Activated gamma-delta T cell treated with Interleukin-2 at 50 U/mL for 16 hours (primary cell): ENCODE results near the gene PTPRD.
"Not testable (repeated sequence)": the region's sequence is repeated elsewhere in the genome, so short reads cannot be mapped to it uniquely, and the experiment has no call there.

ENCODE experiments used
- DNase-seq: peaks from one replicate; pipeline ENCODE4 v3.0.0-alpha.2; 2020

The PTPRD gene

DNA sequence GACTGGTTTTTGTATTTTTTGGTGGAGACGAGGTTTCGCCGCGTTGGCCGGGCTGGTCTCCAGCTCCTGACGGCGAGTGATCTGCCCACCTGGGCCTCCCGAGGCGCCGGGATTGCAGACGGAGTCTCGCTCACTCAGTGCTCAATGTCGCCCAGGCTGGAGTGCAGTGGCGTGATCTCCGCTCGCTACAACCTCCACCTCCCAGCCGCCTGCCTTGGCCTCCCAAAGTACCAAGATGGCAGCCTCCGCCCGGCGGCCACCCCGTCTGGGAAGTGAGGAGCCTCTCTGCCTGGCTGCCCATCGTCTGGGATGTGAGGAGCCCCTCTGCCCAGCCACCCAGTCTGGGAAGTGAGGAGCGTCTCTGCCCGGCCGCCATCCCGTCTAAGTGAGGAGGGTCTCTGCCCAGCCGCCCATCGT lies 163.6 kb downstream of the PTPRD start:
- DNase-seq: not testable (repeated sequence)

DNA sequence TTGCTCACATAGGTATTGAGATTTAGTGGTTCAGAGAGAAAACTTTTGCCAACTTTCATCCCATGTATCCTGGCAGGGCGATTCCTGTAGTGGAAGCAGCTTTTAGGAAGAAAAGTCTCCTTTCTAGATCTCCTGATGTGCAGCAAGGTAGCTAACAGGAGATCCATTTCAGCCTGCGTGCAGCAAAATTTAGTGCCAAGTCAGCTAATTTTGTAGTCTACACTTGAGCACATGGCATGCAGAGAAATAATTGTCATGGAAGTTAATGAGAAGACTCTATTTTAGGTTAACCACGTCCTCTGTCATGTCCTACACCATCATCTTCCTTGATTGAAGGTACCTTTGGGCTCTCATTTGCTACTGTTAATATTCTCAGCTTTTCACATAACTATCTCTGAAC lies 165.8 kb downstream of the PTPRD start:
- DNase-seq: no peak

DNA sequence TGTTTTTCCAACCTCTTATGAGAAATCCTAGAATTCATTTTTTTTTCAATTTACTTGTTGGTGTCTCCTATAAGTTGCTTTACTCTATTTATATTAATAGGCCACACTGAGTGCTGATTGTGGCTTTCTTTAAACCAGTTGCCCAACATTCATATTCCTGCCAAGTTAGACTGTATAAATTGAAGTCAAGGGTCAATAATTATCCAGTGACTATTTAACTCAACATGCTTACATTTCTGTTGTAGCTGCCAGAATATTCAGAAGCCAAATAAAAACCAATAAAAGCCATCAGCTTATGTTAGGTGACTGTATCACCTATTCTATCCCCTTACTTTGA lies 169.0 kb downstream of the PTPRD start:
- no peak for DNase-seq

DNA sequence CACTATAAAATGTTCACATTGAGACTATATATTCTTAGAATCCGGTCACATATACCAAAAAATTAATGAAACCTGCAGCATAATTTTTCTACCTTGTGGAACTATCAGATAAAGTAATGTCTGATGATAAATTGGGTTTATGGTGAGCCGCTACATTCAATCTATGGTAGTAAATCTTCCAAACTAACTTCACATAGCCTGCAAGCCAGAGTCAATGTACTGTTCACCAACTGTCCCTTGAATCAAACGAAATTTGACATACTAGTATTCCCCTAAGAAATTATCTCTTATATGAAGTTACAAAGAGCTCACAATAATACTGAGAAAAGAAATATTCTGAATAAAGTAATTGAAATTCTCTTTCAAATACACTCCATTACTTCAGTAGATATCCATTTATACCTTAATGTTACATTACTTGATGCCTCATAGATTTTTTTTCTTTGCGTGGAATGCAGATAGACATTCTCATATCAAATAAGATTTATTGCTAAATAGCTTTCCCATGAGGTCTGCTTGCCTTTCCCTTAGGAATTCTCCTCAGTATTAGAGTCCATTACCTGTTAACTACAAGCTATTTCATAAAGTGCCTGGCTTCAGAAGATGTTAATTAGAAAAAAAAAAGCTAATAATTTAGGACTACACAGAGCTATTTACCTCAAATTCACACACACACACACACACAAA lies 169.5 kb downstream of the PTPRD start:
- DNase-seq: no peak

DNA sequence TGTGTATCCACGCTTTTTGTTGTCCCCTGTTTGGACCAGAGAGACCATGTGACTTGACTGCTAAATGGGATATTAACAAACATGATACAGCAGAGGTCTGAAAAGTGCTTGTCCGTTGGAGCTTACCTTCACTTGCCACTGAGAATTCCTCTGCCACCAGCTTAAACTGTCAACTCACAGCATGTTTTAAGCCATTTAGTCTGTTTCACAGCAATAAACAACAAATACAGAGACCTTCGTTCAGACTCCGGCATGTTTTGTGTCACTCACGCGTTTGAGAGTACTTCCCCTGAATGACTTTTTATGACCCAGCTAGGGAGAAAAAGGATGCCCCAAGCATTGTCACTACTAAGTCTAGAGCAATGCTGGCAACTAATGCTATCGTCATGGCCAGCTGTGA lies 173.8 kb downstream of the PTPRD start:
- DNase-seq: no peak

DNA sequence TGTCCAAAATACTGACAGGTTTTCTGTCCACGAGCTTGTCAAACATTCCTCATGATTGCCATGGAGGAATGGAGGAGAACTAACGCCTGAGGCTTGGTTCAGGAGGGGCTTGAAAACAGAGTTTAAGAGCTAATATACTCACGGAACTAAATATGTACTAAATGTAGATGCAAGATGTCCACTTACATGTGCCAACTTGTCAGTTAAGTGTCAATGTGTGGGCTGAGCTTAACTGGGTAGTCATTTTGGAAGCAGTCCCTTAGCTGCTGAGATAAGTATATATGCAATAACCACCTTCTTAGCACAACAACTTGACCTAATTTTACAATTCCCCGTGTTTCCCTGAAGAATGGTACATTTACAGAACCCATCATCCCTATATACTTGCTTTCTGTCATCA lies 176.0 kb downstream of the PTPRD start:
- no peak for DNase-seq

DNA sequence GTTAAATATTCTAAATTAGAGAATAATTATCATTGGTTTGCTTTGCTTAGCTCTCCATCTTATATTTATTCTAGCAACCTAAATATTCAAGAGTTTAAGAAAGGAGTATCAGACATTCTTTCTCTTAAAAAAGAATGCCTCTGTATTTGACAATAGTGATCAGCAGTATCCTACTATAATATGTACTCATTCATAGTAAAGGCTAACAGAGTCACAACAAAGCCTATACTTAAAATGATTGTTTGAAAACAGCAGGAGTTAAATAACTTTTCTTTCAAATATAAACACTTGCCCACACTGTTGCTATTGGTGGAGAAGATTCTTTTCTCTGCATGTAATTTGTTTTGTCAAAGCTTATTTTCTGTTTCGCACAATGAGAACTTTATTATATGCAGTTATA lies 178.4 kb downstream of the PTPRD start:
- no peak for DNase-seq

DNA sequence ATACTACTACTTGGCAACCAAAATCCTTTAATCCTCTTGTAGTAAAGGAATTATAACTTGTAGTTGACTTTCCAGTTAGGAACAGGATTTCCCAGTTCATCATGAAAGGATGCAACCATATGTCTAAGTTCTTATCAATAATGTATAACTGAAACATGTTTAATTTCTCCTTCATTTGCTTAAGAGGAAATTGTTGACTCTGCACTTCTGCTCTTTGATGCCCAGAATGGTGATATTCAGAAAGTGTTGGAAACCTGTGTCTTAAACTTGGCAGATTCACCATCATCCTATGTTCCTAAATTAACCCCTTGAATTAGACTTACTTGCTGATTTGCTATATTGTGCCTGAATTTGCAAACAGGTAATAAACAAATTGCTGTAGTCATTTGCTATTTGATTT lies 201.5 kb downstream of the PTPRD start:
- DNase-seq: no peak

DNA sequence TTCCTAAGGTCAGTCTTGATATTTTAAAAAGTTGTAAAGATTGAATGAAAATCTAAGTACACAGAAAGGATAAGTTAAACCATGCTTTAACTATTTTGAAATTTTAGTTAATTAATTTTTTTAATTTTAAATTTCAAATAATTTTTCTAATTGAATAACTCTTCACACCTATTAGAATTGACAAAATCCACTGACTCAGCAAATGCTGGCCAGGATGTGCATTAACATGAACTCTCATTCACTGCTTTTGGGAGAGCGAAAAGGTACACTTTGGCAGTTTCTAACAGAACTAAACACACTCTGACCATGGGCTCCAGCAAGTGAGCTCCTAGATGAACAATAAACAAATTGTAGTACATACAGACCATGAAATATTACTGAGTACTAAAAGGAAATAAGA lies 209.5 kb downstream of the PTPRD start:
- DNase-seq: no peak

DNA sequence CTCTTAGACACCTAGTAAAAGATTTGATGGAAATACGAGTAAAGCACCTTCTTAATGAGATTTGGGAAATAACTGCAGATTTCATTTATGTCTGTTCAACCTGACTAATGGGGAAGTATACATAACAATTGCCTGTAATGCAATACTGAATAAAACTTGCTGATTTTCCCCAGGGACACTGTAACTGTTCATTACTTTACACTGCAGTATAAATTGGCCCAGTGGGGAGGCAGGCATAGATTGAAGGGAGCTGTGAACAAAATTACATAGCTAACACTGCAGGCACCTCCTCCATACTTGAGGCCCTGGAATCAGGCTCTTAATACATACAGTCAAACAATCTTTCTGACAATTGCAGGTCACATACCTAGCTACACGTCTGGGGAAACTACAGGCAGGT lies 216.2 kb downstream of the PTPRD start:
- no peak for DNase-seq

DNA sequence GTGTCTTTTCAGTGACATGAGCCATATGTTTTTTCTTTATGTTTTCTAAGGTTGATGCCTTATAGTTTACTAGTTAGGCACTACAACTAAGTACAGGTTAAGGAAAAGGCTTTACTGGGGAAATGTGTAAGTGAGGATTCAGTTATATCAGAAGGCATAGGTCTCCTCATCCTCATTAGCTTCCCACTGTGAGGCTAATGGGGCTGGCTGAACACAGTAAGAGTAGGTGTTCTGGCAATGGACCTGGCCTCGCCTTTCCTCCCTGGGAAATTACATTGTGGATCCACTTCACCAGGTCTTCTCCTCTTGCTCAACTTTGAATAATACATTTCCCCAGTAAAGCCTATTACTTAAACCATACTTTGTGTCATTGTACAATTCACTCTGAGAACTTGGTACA lies 225.5 kb downstream of the PTPRD start:
- DNase-seq: no peak

DNA sequence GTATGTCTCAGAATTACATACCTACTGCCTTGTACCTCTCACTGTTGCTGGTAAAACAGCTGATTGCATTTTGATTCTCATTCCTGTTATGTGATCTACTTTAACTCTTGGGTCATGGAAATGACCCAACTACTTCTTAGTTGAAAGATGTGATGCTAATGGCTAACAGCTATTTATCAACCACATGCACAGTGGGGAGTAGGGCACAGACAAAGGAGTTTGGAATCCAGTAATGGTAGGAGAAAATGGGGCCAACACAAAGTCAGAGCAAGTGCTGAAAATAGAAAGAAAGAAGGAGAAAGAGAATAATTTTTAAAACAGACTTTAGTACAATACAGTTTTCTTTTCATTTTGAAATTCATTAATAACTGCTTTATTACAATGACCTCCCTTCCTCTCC lies 241.0 kb downstream of the PTPRD start:
- no peak for DNase-seq

DNA sequence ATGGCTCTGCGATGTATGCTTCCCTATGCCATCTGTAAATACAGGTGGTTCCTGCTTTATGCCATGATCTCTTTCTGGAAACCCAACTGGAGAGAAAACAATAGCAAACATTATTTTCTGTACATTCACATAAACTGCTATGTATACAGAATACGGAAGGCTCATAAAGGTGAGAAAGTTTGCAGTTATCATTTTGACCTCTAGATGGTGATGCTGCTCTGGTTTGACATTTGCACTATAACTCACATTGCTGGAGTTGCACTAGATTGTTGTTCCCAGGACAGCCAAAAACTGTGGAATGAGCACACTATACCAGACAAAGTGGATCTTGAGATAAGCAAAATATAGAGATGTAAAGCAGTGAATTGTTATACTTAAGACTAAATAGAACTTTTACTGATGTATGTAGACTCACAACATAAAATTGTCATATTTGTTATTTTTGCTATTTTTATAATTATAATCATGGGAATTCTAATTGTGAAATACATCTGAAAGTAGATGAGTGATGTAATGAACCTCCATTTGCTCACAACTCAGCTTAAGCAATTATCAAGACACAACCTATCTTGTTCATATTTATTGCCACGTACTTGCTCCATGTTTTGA lies 246.5 kb downstream of the PTPRD start:
- no peak for DNase-seq

DNA sequence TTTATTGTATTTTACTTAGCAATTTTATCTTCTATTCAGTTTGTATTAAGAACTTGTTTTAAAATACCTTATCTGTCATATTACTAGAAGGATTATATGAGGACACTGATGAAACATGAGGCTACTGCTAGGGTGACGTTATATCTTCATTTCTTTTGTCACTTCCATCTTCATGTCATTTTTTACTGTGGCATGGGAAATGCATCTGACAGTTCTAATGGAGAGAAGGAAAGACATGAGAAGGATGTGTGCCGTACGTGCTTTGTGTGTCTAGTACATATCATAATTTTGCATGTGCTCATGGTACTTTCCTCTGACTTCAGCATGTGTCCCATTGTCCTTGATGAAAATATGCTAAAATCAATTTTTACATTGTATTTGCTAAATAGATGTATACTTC lies 258.2 kb downstream of the PTPRD start:
- DNase-seq: no peak

DNA sequence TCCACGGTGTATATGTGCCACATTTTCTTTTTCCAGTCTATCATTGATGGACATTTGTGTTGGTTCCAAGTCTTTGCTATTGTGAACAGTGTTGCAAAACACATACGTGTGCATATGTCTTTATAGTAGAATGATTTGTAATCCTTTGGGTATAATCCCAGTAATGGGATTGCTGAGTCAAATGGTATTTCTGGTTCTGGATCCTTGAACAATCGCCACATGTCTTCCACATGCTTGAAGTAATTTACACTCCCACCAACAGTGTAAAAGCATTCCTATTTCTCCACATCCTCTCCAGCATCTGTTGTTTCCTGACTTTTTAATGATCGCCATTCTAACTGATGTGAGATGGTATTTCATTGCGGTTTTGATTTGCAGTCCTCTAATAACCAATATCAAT lies 267.2 kb downstream of the PTPRD start:
- not testable (repeated sequence) for DNase-seq

DNA sequence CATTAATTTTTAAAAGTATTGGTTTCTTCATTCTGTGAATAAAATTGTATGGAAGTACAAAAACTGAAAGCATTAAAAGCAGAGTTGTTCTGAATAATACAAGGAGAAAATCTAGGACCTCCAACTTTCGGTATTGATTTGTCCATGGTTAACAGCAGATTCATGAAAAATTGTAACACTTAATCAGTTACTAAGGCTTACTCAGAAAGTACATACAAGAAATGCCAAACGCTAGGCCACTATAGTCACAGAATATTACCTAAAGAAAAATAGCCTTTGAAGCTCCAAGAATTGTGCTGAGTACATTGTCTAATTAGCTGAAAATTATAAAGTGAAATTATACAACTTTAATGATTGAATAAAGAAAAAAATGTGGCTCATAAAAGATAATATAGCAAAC lies 271.7 kb downstream of the PTPRD start:
- DNase-seq: no peak

DNA sequence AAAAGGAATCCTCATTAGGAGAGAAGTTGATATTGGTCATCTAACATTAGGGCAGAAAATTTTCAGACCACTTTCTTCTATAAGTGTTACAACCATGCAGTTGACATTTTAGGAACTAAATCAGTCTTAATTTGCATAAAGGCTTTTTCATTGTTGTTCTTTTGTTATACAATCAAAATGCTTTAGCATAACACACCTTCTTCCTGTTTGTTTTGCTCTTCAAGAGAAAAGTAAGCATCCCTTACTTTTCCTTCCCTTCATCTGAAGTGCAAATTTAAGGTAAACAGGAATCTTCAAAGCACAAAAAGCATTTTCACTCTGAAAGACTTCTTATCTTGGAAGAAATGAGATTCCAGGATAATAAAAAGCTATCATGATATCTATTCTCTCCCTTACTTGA lies 273.6 kb downstream of the PTPRD start:
- DNase-seq: no peak

DNA sequence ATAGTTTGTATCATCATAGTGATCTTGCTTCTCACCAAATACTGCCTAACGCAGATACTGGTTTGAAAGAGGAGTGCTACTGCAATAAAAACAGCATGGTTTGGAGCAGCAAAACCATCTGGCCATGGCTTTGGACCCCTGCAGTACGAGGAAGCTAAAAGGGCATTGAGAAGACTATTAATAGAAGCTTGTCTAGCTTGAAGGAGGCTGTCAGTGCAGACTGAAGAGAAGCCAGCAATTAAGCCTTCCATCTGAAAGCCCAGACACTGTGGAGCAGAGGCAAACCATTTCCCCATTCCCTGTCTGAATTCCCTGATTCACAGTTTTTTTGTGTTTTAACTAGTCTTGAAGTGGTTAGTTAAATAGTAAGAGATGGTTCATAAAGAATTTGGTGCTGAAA lies 281.6 kb downstream of the PTPRD start:
- DNase-seq: no peak

DNA sequence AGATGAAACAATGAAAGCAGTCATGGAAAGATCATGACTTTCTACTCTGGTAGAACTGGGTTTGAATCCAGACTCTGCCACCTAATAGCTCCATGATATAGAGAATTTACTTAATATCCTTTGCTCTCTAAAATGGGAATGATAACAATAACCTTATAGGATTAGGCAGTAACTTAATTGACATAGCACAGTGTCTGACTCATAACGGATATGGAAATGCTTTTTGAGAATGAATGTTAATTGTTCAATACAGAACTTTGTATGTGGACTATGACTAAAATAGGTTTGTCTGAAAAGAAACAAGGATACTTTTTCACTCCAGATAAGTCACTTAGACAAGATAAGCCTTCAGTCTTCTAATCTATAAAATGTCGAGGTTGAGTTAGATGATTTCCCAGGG lies 330.7 kb downstream of the PTPRD start:
- DNase-seq: no peak

DNA sequence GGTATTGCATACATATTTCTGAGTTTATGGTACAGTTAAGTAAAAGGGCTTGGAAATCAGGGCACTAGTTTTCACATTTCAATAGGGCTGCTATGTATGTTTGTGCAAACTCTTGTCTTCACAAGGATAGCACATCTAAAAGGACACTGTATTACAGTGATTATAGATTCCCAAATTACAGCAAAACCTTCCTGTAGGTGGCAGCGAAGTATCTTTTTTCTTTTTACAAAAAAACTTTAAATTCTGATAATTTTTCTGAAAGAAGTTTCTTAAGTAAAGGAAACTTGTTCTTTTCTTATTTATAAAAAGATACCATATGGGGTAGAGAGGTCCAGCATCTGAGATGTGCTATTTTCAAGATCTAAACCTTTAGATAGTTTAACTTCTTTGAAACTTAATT lies 337.8 kb downstream of the PTPRD start:
- DNase-seq: no peak

DNA sequence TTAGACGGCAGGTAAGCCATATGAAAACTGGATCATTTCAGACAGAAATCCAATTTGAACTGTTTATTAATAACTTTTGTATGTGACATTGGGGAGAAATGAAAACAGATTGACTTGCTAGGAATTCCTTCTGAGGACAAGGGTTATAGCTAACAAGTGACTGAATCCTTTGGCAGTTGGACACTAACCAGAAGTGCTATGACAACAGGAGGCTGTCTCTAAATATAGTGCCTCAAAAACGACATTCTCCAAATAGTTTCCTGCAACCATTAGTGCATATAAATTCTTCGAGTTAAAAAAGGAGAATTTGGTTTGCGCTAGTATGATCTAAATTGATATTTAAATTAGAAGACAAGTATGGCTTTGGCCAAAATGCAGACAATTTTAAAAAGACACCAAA lies 338.6 kb downstream of the PTPRD start:
- DNase-seq: no peak

DNA sequence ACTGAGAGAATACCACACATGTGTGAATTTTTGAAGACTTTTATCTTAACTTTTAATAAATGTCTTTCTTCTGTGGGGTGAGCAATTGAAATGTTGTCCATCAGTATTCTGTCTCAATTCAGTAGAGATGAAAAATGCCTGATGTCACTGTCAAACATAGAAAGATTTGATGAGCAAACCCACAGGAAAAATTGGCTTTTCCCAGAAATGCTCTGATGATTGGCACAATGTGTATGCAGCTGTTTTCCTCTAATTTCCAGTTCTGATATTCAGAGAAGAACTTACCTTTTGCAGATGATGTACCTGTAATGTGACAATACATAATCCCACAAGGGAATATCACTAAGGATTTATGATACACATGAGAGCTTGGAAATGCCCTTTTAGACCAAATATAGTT lies 340.0 kb downstream of the PTPRD start:
- no peak for DNase-seq

DNA sequence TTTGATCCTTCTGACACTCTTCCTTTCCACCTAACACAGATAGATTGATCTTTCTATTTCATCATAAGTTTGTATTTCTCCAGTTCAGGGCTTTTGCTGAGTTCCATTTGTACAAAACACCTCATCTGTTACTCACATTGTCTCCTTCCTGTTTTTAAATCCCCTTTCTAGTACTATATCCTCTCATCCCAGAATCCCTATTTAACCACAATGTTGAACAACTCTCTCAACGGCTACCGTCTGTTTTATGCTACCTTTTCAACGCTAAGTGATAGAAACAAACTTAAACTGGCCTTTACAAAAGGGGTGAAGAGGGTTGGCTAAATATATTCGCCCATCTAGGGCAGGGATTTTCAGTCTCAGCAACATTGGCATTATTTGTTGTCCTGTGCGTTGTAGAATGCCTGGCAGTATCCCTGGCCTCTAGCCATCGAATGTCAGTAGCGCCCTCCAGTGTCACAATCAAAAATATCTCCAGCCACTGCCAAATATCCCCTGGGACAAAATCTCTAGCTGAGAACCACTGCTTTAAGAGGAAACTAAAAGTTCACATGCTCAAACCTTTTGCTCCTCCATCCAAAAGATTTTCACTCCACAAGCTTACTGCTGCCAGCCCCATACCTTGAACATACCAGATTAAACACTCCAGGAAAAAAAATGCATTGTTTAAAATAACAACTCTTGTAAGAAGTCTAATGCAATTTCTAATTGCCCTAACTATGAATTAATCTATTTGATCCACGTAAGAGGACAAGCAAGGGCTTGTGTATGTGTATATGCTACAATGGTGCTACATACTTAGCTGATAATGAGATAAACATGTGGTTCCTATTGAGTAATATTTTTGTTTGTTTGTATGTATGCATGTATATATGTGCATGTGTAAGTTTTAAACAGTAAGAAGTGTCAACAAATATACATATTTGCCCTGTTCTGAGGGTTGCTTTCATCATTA lies 344.0 kb downstream of the PTPRD start:
- DNase-seq: no peak

DNA sequence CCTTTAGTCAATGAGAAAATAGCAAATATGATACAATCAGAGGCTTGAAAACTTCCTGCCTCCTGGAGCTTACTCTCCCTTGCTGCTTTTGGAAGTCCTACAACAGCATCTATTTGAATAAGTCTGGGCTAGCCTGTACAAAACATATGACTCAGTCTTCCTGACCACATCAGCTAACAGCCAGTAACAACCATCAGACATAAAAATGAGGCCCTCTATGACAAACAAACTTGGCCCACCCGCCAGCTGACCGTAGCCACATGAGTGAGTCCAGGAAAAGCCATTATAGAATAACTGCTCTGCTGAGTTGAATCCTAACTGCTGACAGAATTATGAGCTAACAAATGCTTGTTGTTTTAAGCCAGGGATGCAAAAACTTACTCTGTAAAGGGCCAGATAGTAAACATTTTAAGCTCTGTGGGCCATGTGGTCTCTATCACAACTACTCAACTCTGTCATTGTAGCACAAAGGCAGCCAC lies 347.6 kb downstream of the PTPRD start:
- DNase-seq: no peak
